PC-9 (cell line): ENCODE results near the gene TPRG1L. TPM values are rescaled to one million over a fixed set of nuclear protein-coding genes. Genes with fewer than 3 reads are reported as not detected.

Experiments
- BruUV-seq: library from RNA; stranded (reverse); fragments of 400-500 nt; replicated peaks from 2 replicates; lab custom pipeline; 2021; lab: Mats Ljungman, UMichigan
- CTCF ChIA-PET: fragments of 300-600 bp; sonication (Branson Sonifier 250); formaldehyde crosslinking; loops from one replicate; lab custom pipeline; 2022; ENCODE audit warnings: antibody characterized with exemption; lab: Charles Lee
- POLR2A ChIA-PET: fragments of 300-600 bp; sonication (Branson Sonifier 250); formaldehyde crosslinking; loops from one replicate; lab custom pipeline; 2022; ENCODE audit warnings: antibody characterized with exemption; ENCODE audit not compliant: unreplicated experiment; lab: Charles Lee
- DNase-seq, 2 experiments: peaks; one replicate each; pipeline versions ENCODE4 v3.0.0 to v3.0.0-alpha.2; 2015 to 2022; ENCODE audit warnings: mixed read lengths in 1 of 2
- H2AFZ ChIP-seq: fragments of 200-600 bp; sonication (generic); 2 replicates; pipeline ENCODE4 v1.8.1; 2017; ENCODE audit warnings: antibody characterized with exemption
- H3F3A ChIP-seq: fragments of 200-600 bp; sonication (generic); 2 replicates; pipeline ENCODE4 v1.8.1; 2017; ENCODE audit warnings: antibody characterized with exemption, mild to moderate bottlenecking, low read depth; ENCODE audit not compliant: insufficient read depth
- H3K27ac ChIP-seq: fragments of 200-600 bp; sonication (generic); 2 replicates; pipeline ENCODE4 v1.6.1; 2016; ENCODE audit warnings: mixed run types
- H3K27me3 ChIP-seq: fragments of 200-600 bp; sonication (generic); 2 replicates; pipeline ENCODE4 v1.6.1; 2016; ENCODE audit warnings: low read depth, mixed run types; ENCODE audit not compliant: insufficient read depth
- H3K36me3 ChIP-seq: fragments of 200-600 bp; sonication (generic); 2 replicates; pipeline ENCODE4 v1.6.1; 2016; ENCODE audit warnings: low read depth, mixed run types
- H3K4me1 ChIP-seq: fragments of 200-600 bp; sonication (generic); replicated peaks from 2 replicates; pipeline ENCODE4 v1.6.1; 2016; ENCODE audit warnings: mixed run types; ENCODE audit not compliant: insufficient read depth
- H3K4me2 ChIP-seq: fragments of 200-600 bp; sonication (generic); 2 replicates; pipeline ENCODE4 v1.6.1; 2017; ENCODE audit warnings: mixed run types
- H3K4me3 ChIP-seq: fragments of 200-600 bp; sonication (generic); 2 replicates; pipeline ENCODE4 v1.6.1; 2016; ENCODE audit warnings: mixed run types
- H3K79me2 ChIP-seq: fragments of 200-600 bp; sonication (generic); 2 replicates; pipeline ENCODE4 v1.6.1; 2017; ENCODE audit warnings: low read depth, mixed run types
- H3K9me2 ChIP-seq: fragments of 200-600 bp; sonication (generic); 2 replicates; pipeline ENCODE4 v1.8.1; 2017; ENCODE audit warnings: mild to moderate bottlenecking; ENCODE audit not compliant: insufficient read depth
- H3K9me3 ChIP-seq: fragments of 200-600 bp; sonication (generic); 2 replicates; pipeline ENCODE4 v1.8.1; 2016; ENCODE audit warnings: low read depth; ENCODE audit not compliant: insufficient read depth
- H4K20me1 ChIP-seq: fragments of 200-600 bp; sonication (generic); 2 replicates; pipeline ENCODE4 v1.8.1; 2017; ENCODE audit not compliant: insufficient read depth
- CTCF ChIP-seq: fragments of 200-600 bp; sonication (generic); conservative IDR thresholded peaks from 2 replicates; pipeline ENCODE4 v1.6.1; 2017; ENCODE audit warnings: mixed run types, antibody characterized with exemption, mild to moderate bottlenecking, moderate library complexity
- EZH2 ChIP-seq: fragments of 200-600 bp; sonication (generic); IDR thresholded peaks from 2 replicates; pipeline ENCODE4 v1.8.0; 2017; ENCODE audit warnings: antibody characterized with exemption, low read depth
- intact Hi-C: fragments of 100-400 bp; cut with micrococcal nuclease; formaldehyde crosslinking; loops from one replicate; pipeline ENCODE4 v1.10.0; 2022; ENCODE audit not compliant: unreplicated experiment
- total RNA-seq: library from RNA; stranded (reverse); gene quantifications from 2 replicates; pipeline ENCODE4 v1.2.3, GENCODE V29; 2021

TPRG1L gene
- total RNA-seq, 1 experiment from 2014 or later = 41.4 TPM

GRCh38 chr1:3638676-3639075, 13.9 kb downstream of the TPRG1L start:
- Histone ChIP-seq H3K27me3 (no peaks in the 10 kb centered on the region), H3K4me3 (no peak overlapping the region), H3K79me2 (no peaks in the 10 kb centered on the region), H3K4me1 (no peaks in the 10 kb centered on the region), H3K36me3 (no peaks in the 10 kb centered on the region), H4K20me1 (no peaks in the 10 kb centered on the region), H3K9me3 (no peaks in the 10 kb centered on the region), H2AFZ (no peak overlapping the region), H3K9me2 (no peaks in the 10 kb centered on the region), H3K4me2 (no peak overlapping the region), H3K27ac (no peak overlapping the region), H3F3A (no peaks in the 10 kb centered on the region)
- TF ChIP-seq EZH2 (no peak), CTCF (no peak)
- intact Hi-C loops = no loop called here
- ChIA-PET POLR2A (no interaction called here), CTCF (no interaction called here)
- BruUV-seq = no TSS peak
- DNase-seq = no peak

GRCh38 chr1:3639397-3639911, 14.6 kb downstream of the TPRG1L start:
- no peak overlapping the region for H2AFZ ChIP-seq
- H3F3A ChIP-seq = no peaks in the 10 kb centered on the region
- no peaks in the 10 kb centered on the region for H4K20me1 ChIP-seq
- H3K9me2 ChIP-seq = no peaks in the 10 kb centered on the region
- POLR2A ChIA-PET = no interaction called here
- H3K4me3 ChIP-seq = no peak overlapping the region
- DNase-seq = no peak
- CTCF ChIA-PET = no interaction called here
- TF ChIP-seq EZH2 (no peak), CTCF (no peak)
- no peaks in the 10 kb centered on the region for H3K36me3 ChIP-seq
- no peak overlapping the region for H3K27ac ChIP-seq
- no peaks in the 10 kb centered on the region for H3K27me3 ChIP-seq
- no peaks in the 10 kb centered on the region for H3K9me3 ChIP-seq
- no TSS peak for BruUV-seq
- no peaks in the 10 kb centered on the region for H3K79me2 ChIP-seq
- H3K4me2 ChIP-seq = no peak overlapping the region
- intact Hi-C loops = no loop called here
- H3K4me1 ChIP-seq = no peaks in the 10 kb centered on the region

DNA sequence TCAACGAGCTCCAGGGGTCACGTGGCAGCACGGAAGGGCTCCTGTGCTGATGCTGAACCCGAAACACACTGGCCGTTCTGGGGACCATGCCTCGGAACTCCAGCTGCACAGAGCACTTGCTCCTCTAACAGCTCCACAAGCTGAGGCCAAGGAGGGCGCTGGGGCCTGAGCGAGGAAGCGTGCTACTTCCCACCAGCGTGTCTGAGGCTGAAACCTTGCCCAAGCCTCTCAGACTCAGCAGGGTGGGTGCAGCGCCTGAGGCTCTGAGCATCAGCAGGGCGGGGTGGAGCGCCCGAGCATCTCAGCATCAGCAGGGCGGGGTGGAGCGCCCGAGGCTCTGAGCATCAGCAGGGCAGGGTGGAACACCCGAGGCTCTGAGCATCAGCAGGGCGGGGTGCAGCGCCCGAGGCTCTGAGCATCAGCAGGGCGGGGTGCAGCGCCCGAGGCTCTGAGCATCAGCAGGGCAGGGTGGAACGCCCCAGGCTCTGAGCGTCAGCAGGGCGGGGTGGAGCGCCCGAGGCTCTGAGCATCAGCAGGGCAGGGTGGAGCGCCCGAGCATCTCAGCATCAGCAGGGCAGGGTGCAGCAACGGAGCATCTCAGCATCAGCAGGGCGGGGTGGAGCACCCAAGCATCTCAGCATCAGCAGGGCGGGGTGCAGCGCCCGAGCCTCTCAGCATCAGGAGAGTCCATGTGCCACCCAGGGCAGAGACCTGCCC, 15.5 kb downstream of the TPRG1L start:
- no peaks in the 10 kb centered on the region for H3K27me3 ChIP-seq
- no peaks in the 10 kb centered on the region for H3K9me2 ChIP-seq
- no peak for TF ChIP-seq CTCF
- TF ChIP-seq EZH2 = no peak
- ChIA-PET POLR2A (no interaction called here), CTCF (no interaction called here)
- no peak for DNase-seq
- H3K4me3 ChIP-seq = no peak overlapping the region
- no peak overlapping the region for H3K27ac ChIP-seq
- no peaks in the 10 kb centered on the region for H3F3A ChIP-seq
- intact Hi-C loops = no loop called here
- no peak overlapping the region for H3K4me2 ChIP-seq
- no peaks in the 10 kb centered on the region for H3K79me2 ChIP-seq
- no peaks in the 10 kb centered on the region for H3K9me3 ChIP-seq
- no peaks in the 10 kb centered on the region for H4K20me1 ChIP-seq
- H3K36me3 ChIP-seq = no peaks in the 10 kb centered on the region
- no peaks in the 10 kb centered on the region for H3K4me1 ChIP-seq
- H2AFZ ChIP-seq = no peak overlapping the region
- BruUV-seq = no TSS peak
